IMR-90 (cell line): ENCODE measurements around the gene UROD. TPM values are rescaled to one million over a fixed set of nuclear protein-coding genes. Genes with fewer than 3 reads are reported as not detected.
"Not testable (repeated sequence)": the region's sequence is repeated elsewhere in the genome, so short reads cannot be mapped to it uniquely, and the experiment has no call there.

ENCODE experiments used
- ATAC-seq: fragments of 200-7000 bp; cut with Tn5 transposase; 2 replicates; pipeline ENCODE4 v1.9.1; 2020; ENCODE audit warnings: low read depth, mild to moderate bottlenecking, moderate library complexity
- BruUV-seq: library from RNA; stranded (reverse); fragments of 400-500 nt; replicated peaks from 2 replicates; lab custom pipeline; 2021; lab: Mats Ljungman, UMichigan
- CTCF ChIA-PET: fragments of 300-600 bp; formaldehyde crosslinking; extraction: SDS; loops from one replicate; lab custom pipeline; 2021; ENCODE audit warnings: antibody characterized with exemption; lab: Yijun Ruan, JAX
- POLR2A ChIA-PET: fragments of 300-600 bp; sonication (Branson Sonifier 250); formaldehyde crosslinking; loops from one replicate; lab custom pipeline; 2022; ENCODE audit warnings: antibody characterized with exemption; ENCODE audit not compliant: unreplicated experiment; lab: Charles Lee
- DNase-seq: peaks from one replicate; pipeline ENCODE4 v3.0.0; 2013
- H2AFZ ChIP-seq: replicated peaks from 2 replicates; pipeline ENCODE3; 2013; ENCODE audit warnings: low read length, mild to moderate bottlenecking; ENCODE audit not compliant: poor library complexity
- H2AK5ac ChIP-seq: 2 replicates; pipeline ENCODE4 v1.6.1; 2013; ENCODE audit warnings: low read depth, low read length, inconsistent platforms
- H2AK9ac ChIP-seq: replicated peaks from 2 replicates; pipeline ENCODE3; 2013; ENCODE audit warnings: mild to moderate bottlenecking, low read depth, low read length, moderate library complexity; ENCODE audit not compliant: poor library complexity
- H2BK120ac ChIP-seq: 2 replicates; pipeline ENCODE4 v1.6.1; 2013; ENCODE audit warnings: low read depth, low read length, inconsistent platforms
- H2BK15ac ChIP-seq: 3 replicates; pipeline ENCODE4 v1.6.1; 2013; ENCODE audit warnings: low read depth, low read length, inconsistent platforms
- H2BK20ac ChIP-seq: 2 replicates; pipeline ENCODE4 v1.6.1; 2013; ENCODE audit warnings: low read depth, mild to moderate bottlenecking, inconsistent platforms, low read length, moderate library complexity
- H2BK5ac ChIP-seq: 2 replicates; pipeline ENCODE4 v1.6.1; 2013; ENCODE audit warnings: mild to moderate bottlenecking, low read depth, low read length, inconsistent platforms; ENCODE audit not compliant: poor library complexity, severe bottlenecking
- H3K14ac ChIP-seq: replicated peaks from 2 replicates; pipeline ENCODE4 v1.6.1; 2013; ENCODE audit warnings: low read depth, low read length, inconsistent platforms
- H3K18ac ChIP-seq: 2 replicates; pipeline ENCODE4 v1.6.1; 2013; ENCODE audit warnings: low read depth, low read length, control low read depth
- H3K23ac ChIP-seq: 2 replicates; pipeline ENCODE4 v1.6.1; 2013; ENCODE audit warnings: low read depth, low read length, inconsistent platforms
- H3K27ac ChIP-seq: 2 replicates; pipeline ENCODE4 v1.5.1; 2013; ENCODE audit warnings: mild to moderate bottlenecking, control low read depth, low read length; ENCODE audit not compliant: insufficient read depth
- H3K27me3 ChIP-seq: 2 replicates; pipeline ENCODE4 v1.6.1; 2013; ENCODE audit warnings: low read length; ENCODE audit not compliant: control insufficient read depth, insufficient read depth
- H3K36me3 ChIP-seq: 2 replicates; pipeline ENCODE4 v1.6.1; 2013; ENCODE audit warnings: low read length, mixed read lengths; ENCODE audit not compliant: control insufficient read depth, insufficient read depth
- H3K4ac ChIP-seq: 2 replicates; pipeline ENCODE4 v1.6.1; 2013; ENCODE audit warnings: low read depth, low read length, inconsistent platforms
- H3K4me1 ChIP-seq: 2 replicates; pipeline ENCODE4 v1.6.1; 2013; ENCODE audit warnings: low read length, mixed read lengths; ENCODE audit not compliant: control insufficient read depth, insufficient read depth
- H3K4me2 ChIP-seq: 2 replicates; pipeline ENCODE4 v1.6.1; 2013; ENCODE audit warnings: low read depth, mild to moderate bottlenecking, control low read depth, low read length, moderate library complexity
- H3K4me3 ChIP-seq: 2 replicates; pipeline ENCODE4 v1.5.1; 2013; ENCODE audit warnings: low read depth, mild to moderate bottlenecking, control low read depth, low read length, moderate library complexity; ENCODE audit not compliant: insufficient read depth
- H3K56ac ChIP-seq: 2 replicates; pipeline ENCODE4 v1.6.1; 2013; ENCODE audit warnings: low read length, inconsistent platforms; ENCODE audit not compliant: insufficient read depth; ENCODE audit errors: extremely low read depth
- H3K79me1 ChIP-seq, 2 experiments: 2 replicates each; pipeline ENCODE4 v1.6.1; 2013; ENCODE audit warnings: low read length in 2 of 2, inconsistent platforms in 1 of 2, low read depth in 1 of 2
- H3K9ac ChIP-seq: 2 replicates; pipeline ENCODE4 v1.6.1; 2013; ENCODE audit warnings: low read depth, low read length, control low read depth
- H3K9me1 ChIP-seq: 2 replicates; pipeline ENCODE4 v1.6.1; 2013; ENCODE audit warnings: low read length, inconsistent platforms; ENCODE audit not compliant: insufficient read depth
- H3K9me3 ChIP-seq: 2 replicates; pipeline ENCODE4 v1.6.1; 2013; ENCODE audit warnings: low read length; ENCODE audit not compliant: control insufficient read depth, insufficient read depth
- H4K20me1 ChIP-seq: 2 replicates; pipeline ENCODE4 v1.6.1; 2013; ENCODE audit warnings: low read length, inconsistent platforms; ENCODE audit not compliant: insufficient read depth
- H4K5ac ChIP-seq: 2 replicates; pipeline ENCODE4 v1.6.1; 2013; ENCODE audit warnings: mild to moderate bottlenecking, low read depth, low read length, control low read depth
- H4K8ac ChIP-seq, 2 experiments: 2 replicates each; pipeline ENCODE4 v1.6.1; 2013; ENCODE audit warnings: low read depth in 2 of 2, low read length in 2 of 2, control low read depth in 1 of 2, inconsistent platforms in 1 of 2
- H4K91ac ChIP-seq: 2 replicates; pipeline ENCODE4 v1.6.1; 2013; ENCODE audit warnings: low read depth, low read length, inconsistent platforms; ENCODE audit not compliant: insufficient read depth
- WGBS, 2 experiments: methylation state at CpG; one replicate each; pipeline versions ENCODE4 v1.1.5 to v1.1.7; 2013; ENCODE audit warnings: missing lambda C conversion rate in 2 of 2; ENCODE audit not compliant: insufficient read length in 1 of 2; ENCODE audit errors: extremely low coverage in 2 of 2; 5-methylcytosine and 5-hydroxymethylcytosine counted together
- dilution Hi-C: fragments of 300-500 bp; cut with HindIII; formaldehyde crosslinking; loops from one replicate; pipeline ENCODE4 v1.14.3; 2018; ENCODE audit warnings: low sequenced_read_pairs; ENCODE audit not compliant: unreplicated experiment
- in situ Hi-C: fragments of 300-500 bp; cut with MboI; formaldehyde crosslinking; loops from 3 replicates; pipeline ENCODE4 v1.14.3; 2019; ENCODE audit warnings: low sequenced_read_pairs, inconsistent platforms, mixed read lengths
- intact Hi-C: fragments of 100-400 bp; cut with micrococcal nuclease; formaldehyde crosslinking; loops from 2 replicates; pipeline ENCODE4 v1.10.0; 2022
- polyA plus RNA-seq, 3 experiments: library from polyadenylated mRNA; depleted of rRNA; stranded (reverse); fragments of >200 nt; gene quantifications; 2 replicates each; pipeline ENCODE4 v1.2.3, GENCODE V29; 2012; ENCODE audit warnings: low replicate concordance in 1 of 3
- total RNA-seq: library from RNA; depleted of rRNA; stranded (reverse); fragments of >200 nt; gene quantifications from 2 replicates; pipeline ENCODE4 v1.2.3, GENCODE V29; 2012

UROD gene
- total and polyA plus RNA-seq, 2 of the 4 experiments (the other 2 are of a cell fraction) = 220 to 224 TPM

DNA sequence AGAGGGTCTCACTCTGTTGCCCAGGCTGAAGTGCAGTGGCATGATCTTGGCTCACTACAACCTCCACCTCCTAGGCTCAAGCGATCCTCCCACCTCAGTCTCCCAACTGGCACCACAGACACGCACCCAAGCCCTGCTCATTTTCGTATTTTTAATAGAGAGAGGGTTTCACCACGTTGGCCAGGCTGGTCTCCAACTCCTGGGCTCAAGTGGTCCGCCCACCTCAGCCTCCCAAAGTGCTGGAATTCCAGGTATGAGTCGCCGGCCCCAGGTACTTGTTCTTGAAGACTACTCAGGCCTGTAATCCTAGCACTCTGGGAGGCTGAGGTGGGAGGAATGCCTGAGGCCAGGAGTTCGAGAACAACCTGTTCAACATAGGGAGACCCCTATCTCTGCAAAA is 10.5 kb upstream of the UROD start:
- POLR2A ChIA-PET = not testable (repeated sequence)

More for the DNA sequence above, 10.5 kb upstream of the UROD start:
- BruUV-seq, H3K9me3 ChIP-seq, H2AK5ac ChIP-seq, H3K18ac ChIP-seq, H3K27me3 ChIP-seq, DNase-seq, H2AFZ ChIP-seq, H2BK5ac ChIP-seq, H2BK15ac ChIP-seq, H2AK9ac ChIP-seq, H4K91ac ChIP-seq, H3K14ac ChIP-seq, H3K79me1 ChIP-seq, H3K23ac ChIP-seq, H3K4me3 ChIP-seq, in situ Hi-C loops, H3K9ac ChIP-seq, H3K9me1 ChIP-seq, H3K27ac ChIP-seq, H3K56ac ChIP-seq, H4K8ac ChIP-seq, H3K4me2 ChIP-seq, H4K20me1 ChIP-seq, dilution Hi-C loops, H3K4ac ChIP-seq, H4K5ac ChIP-seq, H2BK120ac ChIP-seq, H3K4me1 ChIP-seq, ATAC-seq, intact Hi-C loops, H2BK20ac ChIP-seq: not testable (repeated sequence)
- CTCF ChIA-PET = interaction anchor here (0.6 kb wide), 1 partner anchor 444 kb away, joined by 4 read pairs; no protein-coding TSS in a partner anchor
- WGBS, 2 experiments = 100% methylated on average over 2 of the region's 8 CpGs; no CpG with 5 or more reads in 1 of the 2 experiments
- peaks cover 41% of the 10 kb centered on the region for H3K36me3 ChIP-seq
